A172 (cell line): ENCODE measurements around the gene SYNDIG1L. TPM values are rescaled to one million over a fixed set of nuclear protein-coding genes. Genes with fewer than 3 reads are reported as not detected.

Experiments
- DNase-seq: peaks from one replicate; pipeline ENCODE4 v3.0.0-alpha.2; 2015; ENCODE audit warnings: low spot score
- total RNA-seq: library from RNA; depleted of rRNA; stranded (reverse); fragments of >200 nt; shearing (Covaris generic); gene quantifications from 2 replicates; pipeline ENCODE4 v1.2.3, GENCODE V29; 2014; rRNA removed

The SYNDIG1L gene
- total RNA-seq, 1 experiment from 2014 or later, result not detected

- DNase-seq, result no peak
Observed at GRCh38 chr14:74358176-74358829, 67.7 kb downstream of the SYNDIG1L start.

- DNase-seq, result no peak
Observed at GRCh38 chr14:74357585-74357984, 68.4 kb downstream of the SYNDIG1L start.

DNA sequence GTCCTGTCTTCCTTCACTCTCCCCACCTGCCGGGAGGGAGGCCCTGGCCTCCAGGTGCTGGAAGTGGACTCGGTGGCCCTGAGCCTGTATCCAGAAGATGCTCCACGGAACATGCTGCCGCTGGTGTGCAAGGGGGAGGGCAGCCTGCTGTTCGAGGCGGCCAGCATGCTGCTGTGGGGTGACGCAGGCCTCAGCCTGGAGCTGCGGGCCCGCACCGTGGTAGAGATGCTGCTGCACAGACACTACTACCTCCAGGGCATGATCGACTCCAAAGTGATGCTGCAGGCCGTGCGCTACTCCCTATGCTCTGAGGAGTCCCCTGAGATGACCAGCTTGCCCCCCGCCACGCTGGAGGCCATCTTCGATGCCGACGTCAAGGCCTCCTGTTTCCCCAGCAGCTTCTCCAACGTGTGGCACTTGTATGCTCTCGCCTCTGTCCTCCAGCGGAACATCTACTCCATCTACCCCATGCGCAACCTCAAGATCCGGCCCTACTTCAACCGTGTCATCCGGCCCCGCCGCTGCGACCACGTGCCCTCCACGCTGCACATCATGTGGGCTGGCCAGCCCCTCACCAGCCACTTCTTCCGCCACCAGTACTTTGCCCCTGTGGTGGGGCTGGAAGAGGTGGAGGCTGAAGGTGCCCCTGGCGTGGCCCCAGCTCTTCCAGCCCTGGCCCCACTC is 69.0 kb downstream of the SYNDIG1L start:
- no peak for DNase-seq

Other genes with a start within 250 kb of the SYNDIG1L start
- not detected in 2 replicates for gene VSX2, start 186.8 kb downstream of the SYNDIG1L start, total RNA-seq
- 13.1 and 15.8 TPM in 2 replicates for gene ABCD4, start 123.3 kb downstream of the SYNDIG1L start, total RNA-seq
- gene VRTN, start 77.7 kb downstream of the SYNDIG1L start, total RNA-seq, result not detected in 2 replicates
- 314 and 399 TPM in 2 replicates for gene NPC2, start 67.1 kb upstream of the SYNDIG1L start, total RNA-seq
- gene ISCA2, start 67.6 kb upstream of the SYNDIG1L start, total RNA-seq, result 13.3 and 18.1 TPM in 2 replicates
- gene LTBP2, start 186.0 kb upstream of the SYNDIG1L start, total RNA-seq, result 5.7 and 5.8 TPM in 2 replicates